ENCODE data around the gene SLC35B3.
"Not testable (repeated sequence)": the region's sequence is repeated elsewhere in the genome, so short reads cannot be mapped to it uniquely, and the experiment has no call there.

SLC35B3 gene

DNA sequence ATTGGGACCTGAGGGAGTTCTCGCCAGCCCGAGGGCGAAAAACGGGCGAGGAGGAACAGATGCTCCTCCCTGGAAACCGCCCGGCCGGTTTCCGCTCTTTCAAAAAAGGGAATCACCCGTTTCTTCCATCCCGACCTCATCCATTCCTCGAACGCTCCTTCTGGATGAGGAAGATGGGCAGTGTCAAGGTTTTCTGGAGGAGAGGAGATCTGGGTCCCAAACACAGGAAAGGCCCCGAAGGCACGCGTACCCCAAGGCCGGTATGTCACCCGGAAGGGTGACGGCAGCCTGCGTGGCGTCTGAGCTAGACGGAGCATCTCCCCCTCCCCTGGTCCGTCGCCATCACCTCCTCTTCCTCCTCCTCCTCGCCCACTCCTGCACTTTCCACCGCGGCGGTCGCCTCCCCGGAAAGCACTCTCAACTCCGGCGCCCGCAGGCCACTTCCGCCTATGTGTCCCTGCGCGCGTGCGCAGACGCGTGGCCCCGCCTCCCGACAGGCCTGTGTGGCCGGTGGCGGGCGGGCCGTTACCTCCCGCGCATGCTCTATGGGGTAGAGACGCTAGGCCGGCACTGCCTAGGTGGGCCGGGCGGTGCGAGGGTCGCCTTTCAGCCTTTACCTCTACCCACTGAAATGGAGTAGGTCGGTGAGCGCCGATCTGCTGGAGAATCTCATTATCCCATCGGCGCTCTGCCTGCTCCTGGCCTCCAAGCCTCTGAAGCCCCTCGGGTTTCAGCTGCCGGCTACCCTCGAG lies at the start of gene SLC35B3:
Gene SLC35B3 (minus strand): TSS at position 453 of the 752 bp plus-strand sequence.
- peak; percentile 95 to 96 for DNase-seq (ENCODE audit: low read depth in 2 of 2)

DNA sequence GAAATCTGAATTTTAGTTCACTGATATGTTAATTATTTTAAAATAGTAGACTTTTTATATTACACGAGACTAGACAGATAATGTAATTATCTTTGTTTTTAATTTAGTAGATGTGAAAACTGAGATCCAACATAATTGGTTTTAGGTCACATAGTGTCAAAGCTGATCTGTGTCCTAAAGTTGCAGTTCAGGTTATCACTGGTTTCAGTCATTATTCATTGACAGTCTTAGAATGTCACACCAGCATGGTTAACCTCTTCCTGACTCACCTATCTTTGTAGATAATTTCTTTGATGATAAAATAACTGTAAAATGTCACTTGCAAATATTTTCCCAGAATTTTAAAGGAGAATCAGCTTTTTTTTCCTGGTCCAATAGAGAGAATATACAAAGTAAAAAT lies 48.3 kb upstream of the SLC35B3 start:
- DNase-seq (ENCODE audit: low read depth in 2 of 2) = no peak

DNA sequence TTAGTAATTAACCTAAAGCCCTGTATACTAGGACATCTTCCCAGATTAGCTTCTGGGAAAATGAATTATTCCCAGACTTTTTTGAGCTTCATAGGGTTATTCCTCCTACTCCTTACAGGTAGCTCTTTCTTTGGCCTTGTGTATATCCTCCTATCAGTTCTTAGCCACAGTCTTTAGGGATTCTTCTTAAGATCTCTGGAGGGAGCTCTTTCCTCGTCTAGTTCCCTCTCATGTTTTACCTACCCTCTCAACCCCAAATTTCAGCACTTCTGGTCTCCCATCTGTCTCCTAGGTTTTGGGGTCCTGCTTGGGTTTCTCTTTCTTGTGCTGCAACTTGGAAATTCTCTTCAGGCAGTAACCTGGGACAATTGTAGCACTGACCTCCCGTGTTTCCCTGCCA lies 46.4 kb upstream of the SLC35B3 start:
- DNase-seq (ENCODE audit: low read depth in 2 of 2) = no peak

DNA sequence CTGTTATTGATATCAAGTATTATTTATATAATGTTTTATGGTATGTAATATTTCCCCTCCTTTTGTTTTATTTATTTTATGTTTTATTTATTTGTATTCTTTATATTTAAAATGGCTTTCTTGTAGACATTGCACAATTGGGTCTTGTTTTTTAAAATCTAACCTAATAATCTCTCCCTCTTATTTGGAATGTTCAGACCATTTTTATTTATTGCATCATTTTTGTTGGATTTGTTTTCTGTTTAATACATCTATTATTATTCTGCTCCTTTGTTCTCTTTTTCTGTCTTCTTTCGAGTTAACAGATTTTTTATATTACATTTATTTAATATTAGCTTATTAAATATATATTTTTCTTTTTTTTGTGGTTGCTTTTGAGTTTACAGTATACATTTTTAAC lies 43.1 kb upstream of the SLC35B3 start:
- no peak for DNase-seq (ENCODE audit: low read depth in 2 of 2)

DNA sequence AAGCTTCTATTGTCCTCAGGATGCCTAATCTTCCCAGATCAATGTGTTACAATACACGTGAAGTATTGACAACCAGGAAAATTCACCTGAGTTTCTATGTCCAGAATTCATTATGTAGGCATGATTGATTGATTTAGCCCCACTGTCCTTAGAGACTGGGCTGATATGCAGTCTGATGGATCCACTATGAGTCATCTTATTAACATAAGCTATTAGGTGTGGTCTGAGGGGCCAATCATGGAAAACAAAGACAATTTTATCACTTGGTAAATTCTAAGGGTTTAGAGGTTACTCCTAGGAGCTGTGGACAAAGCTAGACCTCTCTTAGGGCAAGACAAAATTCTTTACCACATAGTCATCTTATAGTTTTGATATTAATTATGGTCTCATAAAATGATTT lies 41.3 kb upstream of the SLC35B3 start:
- DNase-seq (ENCODE audit: low read depth in 2 of 2) = no peak

DNA sequence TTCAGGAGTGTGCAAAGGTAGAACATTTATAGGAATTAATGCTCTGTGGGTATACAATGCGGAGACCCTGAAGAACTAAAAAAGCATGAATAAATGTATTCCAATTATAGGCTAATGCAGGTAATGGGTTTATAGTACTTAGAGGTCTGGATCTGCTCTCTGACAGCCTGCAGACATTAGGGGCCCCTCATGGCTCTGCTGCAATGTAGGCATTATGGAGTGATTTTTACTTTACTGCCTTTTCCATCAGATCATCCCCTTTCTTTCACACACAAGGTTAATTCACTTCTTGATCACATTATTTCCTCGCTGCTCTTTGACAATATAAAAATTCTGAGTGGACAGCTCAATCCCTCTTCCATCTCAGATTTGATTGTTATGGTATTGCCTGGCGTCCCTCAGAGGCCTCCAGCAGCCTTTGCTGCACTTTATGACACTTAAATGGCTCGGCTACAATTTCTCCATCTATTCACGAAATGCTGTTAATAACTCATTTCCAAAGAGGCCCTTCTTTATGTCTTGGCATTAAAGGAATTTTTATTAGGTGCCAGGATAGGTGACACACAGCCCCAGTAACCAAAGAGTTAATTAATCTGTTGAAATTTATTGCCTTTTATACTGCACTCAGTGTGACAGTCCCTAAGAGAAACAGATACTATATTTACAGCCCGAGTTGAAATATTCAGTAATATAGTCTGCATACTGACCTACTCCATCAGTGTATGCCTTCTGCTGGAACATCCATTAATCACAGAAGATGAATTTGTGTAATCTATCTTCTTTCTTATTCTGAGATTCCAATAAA lies 33.4 kb upstream of the SLC35B3 start:
- no peak for DNase-seq (ENCODE audit: low read depth in 2 of 2)

- DNase-seq (ENCODE audit: low read depth in 2 of 2) = no peak
These were observed 27.3 kb upstream of the SLC35B3 start for GRCh38 chr6:8462694-8463093.

DNA sequence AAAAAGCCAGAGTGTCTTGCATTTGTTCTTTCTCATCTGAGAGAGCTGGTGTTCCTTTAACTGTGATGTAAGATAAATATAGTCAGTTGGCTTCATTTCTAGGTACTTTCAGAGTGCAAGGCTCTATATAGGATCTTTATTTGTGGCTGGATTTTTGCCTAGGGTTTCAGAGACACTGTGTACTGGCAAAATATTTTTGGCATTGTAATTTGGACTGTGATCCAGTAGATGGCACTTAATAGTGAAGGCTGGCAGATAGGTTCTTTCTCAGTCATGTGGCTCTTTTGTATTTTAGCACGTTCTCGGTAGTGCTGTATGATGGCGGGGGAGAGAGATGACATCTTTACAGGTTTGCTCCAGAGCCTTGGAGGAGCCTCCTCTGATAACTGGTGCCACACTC lies 26.8 kb upstream of the SLC35B3 start:
- DNase-seq (ENCODE audit: low read depth in 2 of 2) = no peak

GRCh38 chr6:8446391-8446790 lies 11.0 kb upstream of the SLC35B3 start:
- no peak for DNase-seq (ENCODE audit: low read depth in 2 of 2)

- not testable (repeated sequence) for DNase-seq (ENCODE audit: low read depth in 2 of 2)
These were observed 10.6 kb upstream of the SLC35B3 start for GRCh38 chr6:8445930-8446329.

DNA sequence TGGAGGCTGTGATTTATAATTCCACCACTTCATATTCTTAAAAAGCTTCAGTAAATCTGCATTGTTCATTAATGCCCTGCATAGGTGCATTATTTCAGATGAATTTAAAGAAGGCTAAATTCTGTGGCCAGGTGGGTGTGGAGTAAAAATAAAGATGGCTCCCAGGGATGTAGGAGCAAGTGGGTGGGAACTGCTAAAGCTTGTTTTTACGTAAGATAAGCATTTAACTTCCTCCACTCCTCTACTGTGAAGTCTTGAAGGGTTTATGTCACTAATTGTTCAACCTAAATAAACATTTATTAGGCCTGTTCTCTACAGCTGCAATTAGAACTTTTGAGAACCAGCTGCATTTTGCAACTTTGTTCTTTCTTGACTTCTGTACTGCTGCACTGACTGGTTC lies 6.8 kb upstream of the SLC35B3 start:
- DNase-seq (ENCODE audit: low read depth in 2 of 2) = no peak

DNA sequence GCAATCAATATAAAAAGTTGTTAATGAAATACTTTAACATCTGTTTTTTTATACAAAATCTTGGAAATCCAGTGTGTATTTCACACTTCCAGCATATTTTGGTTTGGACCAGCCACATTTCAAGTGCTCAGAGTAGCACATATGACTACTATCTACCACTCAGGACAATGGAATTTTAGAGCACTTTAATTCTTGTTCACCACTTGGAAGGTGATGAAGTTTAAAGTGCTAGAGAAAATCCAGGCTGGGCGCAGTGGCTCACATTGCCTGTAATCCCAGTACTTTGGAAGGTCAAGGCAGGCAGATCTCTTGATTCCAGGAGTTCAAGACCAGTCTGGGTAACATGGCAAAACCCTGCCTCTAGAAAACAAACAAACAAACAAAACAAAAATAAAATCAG lies 6.1 kb upstream of the SLC35B3 start:
- DNase-seq (ENCODE audit: low read depth in 2 of 2) = no peak

- no peak for DNase-seq (ENCODE audit: low read depth in 2 of 2)
These were observed 4.4 kb upstream of the SLC35B3 start for GRCh38 chr6:8439601-8440268.

DNA sequence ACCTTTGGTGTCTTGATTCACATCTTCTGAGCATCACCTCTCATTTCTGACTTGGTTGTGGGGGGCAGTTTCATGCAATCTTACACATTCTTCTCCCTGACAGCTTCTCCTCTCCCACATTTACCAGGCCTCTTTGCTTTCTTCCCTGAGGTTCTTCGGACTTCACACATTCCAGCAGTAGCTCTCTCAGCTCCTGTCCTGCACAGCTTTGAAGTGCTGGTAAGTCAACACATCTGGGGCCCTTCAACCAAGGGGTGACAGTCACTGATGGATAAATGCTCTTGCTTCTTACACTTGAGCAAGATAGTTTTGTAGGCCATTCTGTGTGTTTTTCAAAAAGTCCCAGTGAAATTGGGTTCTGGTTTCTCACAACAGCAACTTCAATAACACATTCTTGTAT lies 2.5 kb upstream of the SLC35B3 start:
- DNase-seq (ENCODE audit: low read depth in 2 of 2) = no peak

DNA sequence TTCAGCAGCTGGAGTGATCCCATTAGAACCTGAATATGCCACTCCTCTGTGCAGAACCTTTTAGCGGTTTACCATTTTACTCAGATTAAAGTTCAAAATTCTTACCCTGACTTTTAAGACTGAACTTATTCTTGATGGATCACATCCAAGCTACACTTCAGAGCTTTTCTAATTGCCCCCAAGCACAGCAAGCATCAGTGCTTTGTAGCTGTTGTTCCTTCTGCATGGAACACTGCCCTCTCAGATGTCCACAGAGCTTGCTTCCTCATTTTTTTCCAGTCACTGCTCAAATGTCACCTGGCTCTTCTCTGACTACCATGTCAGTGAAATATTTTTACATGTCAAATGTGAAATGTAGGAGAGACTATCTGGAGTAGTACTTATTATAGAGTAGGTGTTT lies 1.6 kb upstream of the SLC35B3 start:
- no peak for DNase-seq (ENCODE audit: low read depth in 2 of 2)

GRCh38 chr6:8435845-8436168 lies 462 bp upstream of the SLC35B3 start:
- DNase-seq (ENCODE audit: low read depth in 2 of 2) = no peak

GRCh38 chr6:8434727-8435092 lies 635 bp downstream of the SLC35B3 start:
- no peak for DNase-seq (ENCODE audit: low read depth in 2 of 2)

GRCh38 chr6:8432614-8433013 lies 2.7 kb downstream of the SLC35B3 start:
- no peak for DNase-seq (ENCODE audit: low read depth in 2 of 2)

- DNase-seq (ENCODE audit: low read depth in 2 of 2) = no peak
These were observed 5.5 kb downstream of the SLC35B3 start for GRCh38 chr6:8429821-8430220.

DNA sequence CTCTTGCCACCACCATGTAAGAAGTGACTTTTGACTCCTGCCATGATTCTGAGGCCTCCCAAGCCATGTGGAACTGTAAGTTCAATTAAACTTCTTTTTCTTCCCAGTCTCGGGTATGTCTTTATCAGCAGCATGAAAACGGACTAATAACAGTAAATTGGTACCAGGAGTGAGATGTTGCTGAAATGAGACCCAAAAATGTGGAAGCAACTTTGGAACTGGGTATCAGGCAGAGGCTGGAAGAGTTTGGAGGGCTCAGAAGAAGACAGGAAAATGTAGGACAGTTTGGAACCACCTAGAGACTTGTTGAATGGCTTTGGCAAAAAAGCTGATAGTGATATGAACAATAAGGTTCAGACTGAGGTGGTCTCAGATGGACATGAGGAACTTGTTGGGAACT lies 8.8 kb downstream of the SLC35B3 start:
- not testable (repeated sequence) for DNase-seq (ENCODE audit: low read depth in 2 of 2)

DNA sequence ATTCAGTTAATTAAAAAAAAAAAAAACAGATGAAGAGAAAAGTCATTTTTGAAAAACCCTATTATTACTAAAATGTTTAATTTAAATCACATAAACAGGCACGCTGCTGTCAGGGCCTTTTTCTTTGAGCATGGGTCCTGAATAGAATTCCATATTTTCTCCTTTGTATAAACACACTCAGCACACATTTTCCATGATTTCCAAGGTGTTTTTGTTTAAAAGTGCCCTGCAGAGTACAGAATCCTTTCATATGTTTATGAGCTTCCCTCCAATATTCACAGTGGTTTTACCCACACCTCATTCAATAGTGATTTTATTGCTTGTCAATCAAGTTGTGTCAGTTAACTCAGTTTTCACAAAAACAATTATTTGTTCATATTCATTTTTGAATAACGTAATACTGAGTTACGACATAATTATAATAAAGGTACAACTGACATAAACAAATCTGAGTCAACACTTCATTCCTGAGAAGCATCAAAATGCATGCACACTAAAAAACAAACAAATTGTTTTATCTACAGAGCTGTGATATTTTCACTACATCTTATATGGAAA lies 15.2 kb downstream of the SLC35B3 start:
- no peak for DNase-seq (ENCODE audit: low read depth in 2 of 2)

- no peak for DNase-seq (ENCODE audit: low read depth in 2 of 2)
These were observed 19.4 kb downstream of the SLC35B3 start for GRCh38 chr6:8415913-8416312.

DNA sequence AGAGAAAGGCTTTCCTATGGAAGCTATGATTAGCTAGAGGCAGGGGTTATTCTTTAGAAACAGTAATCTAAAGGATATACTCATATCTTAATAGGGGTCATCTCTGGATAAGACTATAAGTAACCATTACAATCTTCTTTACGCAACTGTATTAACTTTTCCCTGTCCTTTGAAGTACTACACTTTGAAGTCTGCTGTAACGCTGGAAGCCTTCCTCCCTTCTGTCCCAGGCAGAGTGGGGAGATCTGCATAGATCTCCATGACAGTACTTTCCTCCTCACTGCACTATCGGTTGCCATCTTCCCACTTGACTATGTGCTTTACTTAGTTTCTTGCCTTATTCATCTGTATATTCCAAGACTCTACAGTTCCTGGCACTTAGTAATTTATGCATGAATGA lies 20.1 kb downstream of the SLC35B3 start:
- DNase-seq (ENCODE audit: low read depth in 2 of 2) = no peak
